Stimulated activated CD4-positive, alpha-beta T cell treated with anti-CD3 and anti-CD28 coated beads, TNF-alpha, amount 100 ng/mL, for 4 hours (primary cell): ENCODE data around the gene TBC1D8.
"Not testable (repeated sequence)": the region's sequence is repeated elsewhere in the genome, so short reads cannot be mapped to it uniquely, and the experiment has no call there.

Source experiments
- DNase-seq, 3 experiments: peaks; one replicate each; pipeline ENCODE4 v3.0.0-alpha.2; 2020; ENCODE audit warnings: low read depth in 3 of 3

Gene TBC1D8

DNA sequence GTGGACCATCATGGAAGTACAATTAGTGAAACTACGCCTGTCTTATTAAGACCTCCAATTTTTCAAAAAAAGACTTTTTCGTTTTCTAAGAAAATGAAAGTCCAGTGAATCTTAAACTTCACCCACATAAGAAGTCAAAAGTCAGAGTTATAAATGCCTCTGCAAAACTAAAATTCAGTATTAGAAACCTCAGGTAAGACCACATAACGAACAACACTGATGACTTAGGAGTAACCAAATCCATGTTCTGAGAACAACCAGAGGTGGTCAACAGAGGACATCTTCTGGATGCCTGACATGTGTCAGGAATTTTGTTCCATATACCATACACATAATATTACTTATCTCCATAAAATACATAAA is 86.7 kb downstream of the TBC1D8 start:
- no peak for DNase-seq

DNA sequence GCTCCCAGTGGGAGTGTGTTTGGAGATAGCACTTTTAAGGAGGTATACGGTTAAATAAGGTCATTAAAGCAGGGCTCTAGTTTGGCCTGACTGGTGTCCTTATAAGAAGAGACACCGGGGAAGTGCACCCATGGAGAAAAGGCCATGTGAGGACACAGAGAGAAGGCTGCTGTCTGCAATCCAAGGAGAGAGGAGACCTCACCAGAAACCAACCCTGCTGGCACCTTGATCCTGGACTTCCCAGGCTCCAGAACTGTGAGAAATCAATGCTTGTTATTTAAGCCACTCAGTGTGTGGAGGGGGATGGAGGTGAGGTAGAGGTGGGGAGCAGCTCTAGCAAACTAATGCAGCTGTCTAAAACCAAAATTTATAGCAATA is 87.1 kb downstream of the TBC1D8 start:
- DNase-seq = no peak

GRCh38 chr2:101063352-101064124 is 87.6 kb downstream of the TBC1D8 start:
- DNase-seq = no peak

- no peak for DNase-seq
Observed at GRCh38 chr2:101058386-101058785, 92.8 kb downstream of the TBC1D8 start.

- no peak for DNase-seq
Observed at GRCh38 chr2:101057051-101057933, 93.9 kb downstream of the TBC1D8 start.

DNA sequence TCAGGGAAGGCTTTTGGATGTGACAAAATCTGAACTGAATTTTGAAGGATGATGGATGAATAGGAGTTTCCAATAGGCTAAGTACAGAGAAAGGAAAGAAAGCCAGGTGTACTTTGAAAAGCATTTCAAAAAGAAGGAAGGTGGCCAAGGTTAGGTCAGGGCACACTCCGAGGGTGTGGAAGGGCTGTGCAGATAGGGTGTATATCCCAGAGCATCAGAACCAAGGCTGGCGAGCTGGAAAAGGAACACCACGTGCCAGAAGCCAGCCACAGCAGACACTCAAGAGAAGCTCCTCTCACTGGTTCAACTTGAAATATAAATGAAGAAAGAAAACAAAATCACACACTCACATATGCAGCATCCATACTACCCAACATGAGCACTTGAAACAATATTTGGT is 98.1 kb downstream of the TBC1D8 start:
- DNase-seq = no peak

DNA sequence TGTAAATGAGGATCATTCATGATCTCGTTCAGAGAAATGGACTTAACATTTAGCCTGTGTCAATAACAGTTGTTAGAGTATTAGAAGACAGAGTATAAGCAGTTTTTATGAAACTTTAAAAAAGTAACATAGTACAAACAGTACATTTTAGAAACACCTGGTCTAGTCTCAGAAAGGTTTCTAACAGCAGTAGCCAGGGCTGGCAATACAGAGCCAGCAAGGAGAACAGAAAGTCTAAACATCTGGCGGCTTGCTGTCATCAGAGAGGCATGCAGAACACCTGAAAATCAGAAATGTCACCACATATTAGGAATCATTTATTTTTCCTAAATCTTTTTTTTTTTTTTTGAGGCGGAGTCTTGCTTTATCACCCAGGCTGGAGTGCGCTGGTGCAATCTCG is 99.0 kb downstream of the TBC1D8 start:
- no peak for DNase-seq

DNA sequence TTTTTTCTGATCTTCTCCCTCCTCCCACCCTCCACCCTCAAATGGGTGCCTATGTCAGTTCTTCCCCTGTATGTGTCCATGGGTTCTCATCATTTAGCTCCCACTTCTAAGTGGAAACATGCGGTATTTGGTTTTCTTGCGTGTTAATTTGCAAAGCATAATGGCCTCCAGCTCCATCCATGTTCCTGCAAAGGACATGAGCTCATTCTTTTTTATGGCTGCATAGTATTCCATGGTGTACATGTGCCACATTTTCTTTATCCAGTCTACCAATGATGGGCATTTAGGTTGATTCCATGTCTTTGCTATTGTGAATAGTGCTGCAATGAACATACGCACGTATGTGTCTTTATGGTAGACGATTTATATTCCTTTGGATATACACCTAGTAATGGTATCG is 100.3 kb downstream of the TBC1D8 start:
- DNase-seq = not testable (repeated sequence)

DNA sequence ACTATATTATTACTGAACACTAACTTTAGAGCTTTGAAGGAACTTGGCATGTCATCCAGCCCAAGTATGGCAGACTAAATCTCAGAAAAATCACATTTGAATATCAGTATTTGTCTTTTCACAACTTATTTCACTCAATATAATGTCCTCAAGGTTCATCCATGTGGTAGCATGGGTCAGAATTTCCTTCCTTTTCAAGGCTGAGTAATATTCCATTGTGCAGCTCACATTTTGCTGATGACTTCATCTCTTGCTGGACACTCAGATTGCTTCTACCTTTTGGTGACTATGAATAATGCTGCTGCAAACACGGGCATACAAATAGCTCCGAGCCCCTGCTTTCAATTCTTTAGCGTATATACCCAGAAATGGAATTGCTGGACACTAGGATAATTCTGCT is 102.4 kb downstream of the TBC1D8 start:
- DNase-seq = no peak

DNA sequence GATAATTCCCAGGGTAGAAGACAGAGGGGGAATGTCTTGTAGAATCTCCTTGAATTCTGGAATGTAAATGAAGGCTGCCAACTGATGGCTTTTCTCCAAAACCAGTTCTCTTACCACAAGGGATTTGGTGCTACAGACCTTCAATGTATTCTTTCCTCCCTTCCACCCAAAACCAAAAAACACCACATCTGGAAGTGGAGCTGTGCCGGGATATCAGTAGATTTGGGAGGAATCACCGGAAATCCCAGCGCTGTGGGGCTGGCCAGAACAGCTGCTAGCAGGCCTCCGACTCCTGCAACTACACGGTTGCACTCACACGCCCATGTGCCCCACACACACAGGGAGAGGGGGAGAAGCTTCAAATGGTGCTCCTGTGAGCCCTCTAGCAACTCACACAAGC is 103.4 kb downstream of the TBC1D8 start:
- no peak for DNase-seq

DNA sequence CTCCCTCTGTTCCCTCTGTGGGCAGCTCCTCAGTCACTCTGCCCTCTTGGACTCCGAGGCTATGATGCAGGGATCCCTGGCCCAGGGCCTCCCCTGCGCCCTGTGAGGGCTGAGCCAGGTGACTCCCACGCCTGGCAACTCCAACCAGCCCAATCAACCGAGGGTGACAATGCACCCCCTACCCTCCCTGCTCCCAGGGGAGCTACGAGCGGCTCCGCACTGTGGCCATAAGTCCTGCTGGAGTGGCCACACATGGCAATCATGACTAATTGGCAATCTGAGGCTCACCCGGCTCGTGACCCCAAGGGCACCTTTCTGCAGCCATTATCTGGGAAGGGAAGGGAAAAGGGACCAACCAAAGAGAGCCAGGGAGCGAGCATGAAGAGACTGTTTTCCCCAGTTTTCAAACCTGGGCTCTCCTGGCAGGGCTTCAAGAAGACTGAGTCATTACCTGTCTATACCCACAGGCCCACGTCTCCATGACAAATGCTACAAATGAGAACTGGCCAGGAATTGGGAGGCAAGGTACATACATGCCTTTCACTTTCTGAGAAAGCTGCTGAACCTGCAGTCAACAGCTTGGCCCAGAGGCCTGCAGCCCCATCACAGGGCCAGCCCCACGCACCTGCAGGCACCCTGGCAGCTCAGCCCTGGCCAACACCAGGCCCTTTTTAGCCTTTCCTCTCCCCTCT is 104.0 kb downstream of the TBC1D8 start:
- no peak for DNase-seq

DNA sequence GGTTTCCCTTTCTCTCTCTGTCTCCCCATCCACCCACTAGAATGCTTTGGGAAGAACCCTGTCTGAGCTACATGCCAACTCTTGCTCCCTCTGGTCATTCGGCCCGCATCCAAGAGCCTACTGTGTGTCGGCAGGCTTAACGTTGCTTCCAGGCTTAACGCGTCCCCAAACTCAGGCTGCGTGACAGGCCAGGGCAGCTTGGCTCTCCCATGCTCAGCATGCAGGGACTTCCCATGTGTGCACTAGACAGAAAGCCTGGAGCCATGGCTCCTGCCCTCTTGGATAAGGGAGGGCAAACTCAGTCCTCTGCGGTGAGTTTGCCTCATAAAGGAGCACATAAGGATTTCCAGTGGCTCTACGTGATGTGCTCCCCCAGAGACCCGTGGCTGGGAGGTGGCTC is 105.9 kb downstream of the TBC1D8 start:
- DNase-seq = no peak

- no peak for DNase-seq
Observed at GRCh38 chr2:101041413-101041812, 109.8 kb downstream of the TBC1D8 start.

DNA sequence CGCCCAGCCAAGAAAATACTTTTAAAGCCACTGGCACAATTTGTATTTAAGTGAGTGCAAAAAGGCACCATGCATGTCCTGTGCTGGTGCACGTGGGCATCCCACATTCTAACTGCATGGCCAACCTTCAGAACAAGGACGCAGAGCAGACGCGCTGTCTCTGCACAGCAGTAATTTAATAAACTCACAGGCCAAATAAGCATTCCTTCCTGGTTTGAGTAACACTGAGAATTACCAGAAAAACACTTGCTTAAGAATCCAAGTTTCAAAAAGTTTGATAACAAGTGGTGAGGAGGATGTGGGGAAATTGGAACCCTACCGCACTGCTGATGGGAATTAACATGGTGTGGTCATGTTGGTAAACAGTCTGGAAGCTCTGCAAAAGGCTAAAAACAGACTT is 110.4 kb downstream of the TBC1D8 start:
- DNase-seq = no peak

GRCh38 chr2:101040072-101040471 is 111.1 kb downstream of the TBC1D8 start:
- DNase-seq = no peak

GRCh38 chr2:101038455-101039255 is 112.5 kb downstream of the TBC1D8 start:
- no peak for DNase-seq

- DNase-seq = no peak
Observed at GRCh38 chr2:101037161-101037755, 113.9 kb downstream of the TBC1D8 start.

DNA sequence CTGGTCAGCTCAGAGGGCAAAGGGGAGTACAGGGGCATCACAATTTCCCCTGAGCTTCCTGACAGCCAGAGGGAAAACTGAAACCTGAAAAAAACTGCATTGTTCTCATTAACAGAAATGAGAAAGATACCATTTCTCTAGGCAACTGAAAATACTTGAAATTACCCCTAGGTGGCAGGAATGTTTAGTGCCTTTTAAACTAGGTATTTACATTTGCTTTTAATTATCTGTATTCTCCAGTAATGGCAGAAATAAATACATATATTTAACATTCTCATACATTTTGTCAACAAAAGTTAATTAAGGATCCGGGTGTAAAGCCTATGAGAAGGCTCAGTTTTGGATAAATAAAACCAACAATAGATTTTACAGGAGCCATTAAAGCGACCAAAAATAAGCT is 114.6 kb downstream of the TBC1D8 start:
- no peak for DNase-seq

GRCh38 chr2:101032084-101032776 is 119.0 kb downstream of the TBC1D8 start:
- no peak for DNase-seq

GRCh38 chr2:101030866-101031554 is 120.2 kb downstream of the TBC1D8 start:
- no peak for DNase-seq
